Globus pallidus (tissue), 1 donor: ENCODE data around the gene KCP.
"Not testable (repeated sequence)": the region's sequence is repeated elsewhere in the genome, so short reads cannot be mapped to it uniquely, and the experiment has no call there.

Experiments used
- DNase-seq: peaks from one replicate; pipeline ENCODE4 v3.0.0-alpha.2; 2015; ENCODE audit warnings: low spot score

Gene KCP

DNA sequence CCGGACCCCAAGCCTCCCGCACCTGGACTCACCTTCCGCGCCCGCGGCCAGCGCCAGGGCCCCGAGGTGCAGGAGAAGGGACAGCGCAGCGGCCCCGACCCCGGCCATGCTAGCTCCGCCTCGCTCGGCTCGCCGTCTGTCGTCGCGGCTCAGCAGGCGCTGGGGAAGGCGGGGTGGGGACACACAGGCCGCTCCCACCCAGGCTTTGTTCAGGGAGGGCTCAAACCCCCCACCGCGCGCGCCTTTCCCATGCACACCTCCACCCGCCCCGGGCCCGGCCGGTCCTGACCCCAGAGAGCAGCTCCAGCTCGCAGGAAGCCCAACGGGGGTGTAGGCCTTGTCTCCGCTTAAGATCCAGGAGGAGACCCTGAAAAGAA is at the start of gene KCP:
TSS of gene KCP (minus strand) at position 141 of the 377 bp plus-strand sequence. CDS start at position 108, 33 bp downstream.
- DNase-seq: no peak

DNA sequence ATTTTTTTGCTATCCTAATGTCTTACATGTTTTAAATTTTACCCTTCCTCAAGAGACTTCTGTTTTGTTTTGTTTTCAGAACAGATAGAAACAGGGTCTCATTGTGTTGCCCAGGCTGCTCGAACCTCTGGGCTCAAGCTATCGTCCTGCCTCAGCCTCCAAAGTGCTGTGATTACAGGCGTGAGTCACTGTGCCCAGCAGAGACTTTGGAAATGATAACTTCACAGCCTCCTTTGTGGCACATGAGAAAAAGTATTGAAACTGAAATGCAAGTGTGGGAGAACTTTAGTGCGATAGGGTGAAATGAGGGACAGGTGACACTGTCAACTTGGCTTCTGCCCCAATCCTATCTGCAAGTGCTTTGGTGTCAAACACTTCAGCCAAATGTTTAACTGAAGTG is 48.8 kb upstream of the KCP start:
- DNase-seq: no peak

DNA sequence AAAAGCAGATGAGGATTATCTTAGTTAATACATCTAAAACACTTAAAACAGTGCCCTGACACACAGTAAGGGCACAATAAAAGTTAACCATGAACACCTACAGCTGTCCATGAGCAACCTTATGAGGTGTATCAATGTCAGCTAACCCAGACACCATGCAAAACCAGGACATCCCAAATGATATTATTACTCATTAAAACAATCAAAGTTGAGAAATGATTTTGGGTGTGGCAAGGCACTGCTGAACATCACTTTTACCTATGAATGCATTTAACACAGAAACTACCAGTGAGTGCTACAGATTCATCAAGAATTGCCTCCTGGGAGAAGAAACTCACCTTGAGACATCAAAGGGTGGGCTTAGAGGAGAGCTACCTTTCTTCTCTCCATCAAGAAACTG is 45.5 kb upstream of the KCP start:
- DNase-seq: no peak

DNA sequence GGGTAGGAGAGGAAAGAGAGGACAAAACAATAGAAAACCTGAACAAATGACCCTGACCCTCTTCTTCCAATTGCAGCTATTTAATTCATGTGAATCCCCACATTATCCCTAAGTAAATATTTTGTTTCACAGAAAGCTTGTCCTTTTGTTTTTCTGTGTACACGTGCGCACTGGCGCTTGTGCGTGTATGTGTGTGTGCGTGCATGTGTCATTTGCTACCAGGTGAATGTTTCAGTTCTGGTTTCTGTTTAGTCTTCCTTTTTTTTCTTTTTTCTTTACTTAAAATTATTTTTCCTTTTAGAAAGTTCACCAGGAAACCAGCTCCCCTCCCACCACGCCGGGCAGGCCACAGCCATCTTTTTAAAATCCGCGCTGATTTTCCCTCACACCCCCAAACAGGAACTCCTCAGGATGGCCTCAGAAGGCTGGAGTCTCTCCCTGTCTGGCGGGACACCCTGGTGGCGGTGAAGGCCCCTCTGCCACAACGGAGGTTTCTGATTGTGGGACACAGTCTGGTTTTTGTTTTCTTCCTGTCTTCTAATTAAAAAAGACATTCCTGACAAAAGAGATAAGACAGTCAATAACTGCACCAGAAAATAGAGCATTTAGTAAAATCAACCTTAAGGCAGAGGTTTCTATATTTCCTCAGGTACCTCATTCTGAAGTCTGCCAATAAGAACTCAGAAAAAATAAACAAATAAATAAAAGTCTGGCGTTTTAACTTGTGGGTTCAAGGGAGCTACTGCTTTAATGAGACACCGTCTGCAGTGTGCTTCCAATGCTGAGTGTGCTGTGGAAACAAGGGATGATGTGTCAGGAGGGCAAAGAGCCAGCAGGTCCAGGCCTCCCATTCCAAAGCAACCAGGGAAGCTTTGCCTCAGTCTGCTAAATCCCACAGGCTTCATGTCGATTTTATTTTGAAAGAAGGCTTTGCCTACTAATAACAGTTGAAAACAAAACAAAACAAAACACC is 44.6 kb upstream of the KCP start:
- peak; percentile 11 for DNase-seq

DNA sequence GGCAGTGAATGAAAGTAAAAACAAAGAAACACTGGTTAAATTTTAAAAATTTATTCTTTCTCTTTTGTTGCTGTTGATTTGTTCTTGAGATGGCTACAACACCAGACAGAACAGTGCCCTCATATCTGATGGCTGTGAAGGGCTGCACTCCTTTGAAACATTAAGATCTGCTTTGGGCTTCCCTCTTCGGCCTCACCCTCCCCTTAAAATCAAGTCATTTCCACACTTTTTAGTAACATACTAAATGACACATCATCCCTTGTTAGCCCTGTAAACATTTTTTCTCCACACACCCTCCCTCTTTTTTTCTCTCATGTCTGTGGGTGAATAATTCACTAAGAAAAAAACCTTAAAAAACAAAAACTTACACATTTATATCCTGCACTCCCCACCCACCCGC is 43.6 kb upstream of the KCP start:
- DNase-seq: no peak

DNA sequence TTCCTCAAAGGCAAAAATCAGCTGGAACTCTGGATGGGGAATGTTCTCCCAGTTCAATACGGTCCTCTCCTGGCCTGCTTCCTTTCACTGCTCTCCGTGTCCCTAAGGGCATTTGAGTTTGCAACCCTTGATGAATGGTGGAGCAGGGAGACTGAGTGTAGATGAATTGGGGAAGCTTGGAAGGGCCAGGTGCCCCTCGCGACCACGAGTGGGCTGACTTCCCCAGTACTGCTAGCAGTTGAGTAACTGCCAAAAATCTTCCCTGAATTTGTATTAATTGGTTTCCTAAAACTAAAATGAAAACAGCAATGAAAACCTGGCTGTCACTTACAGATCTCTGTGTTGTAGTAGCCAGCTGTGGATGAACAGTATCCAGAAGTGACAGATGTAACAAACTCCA is 40.8 kb upstream of the KCP start:
- no peak for DNase-seq

DNA sequence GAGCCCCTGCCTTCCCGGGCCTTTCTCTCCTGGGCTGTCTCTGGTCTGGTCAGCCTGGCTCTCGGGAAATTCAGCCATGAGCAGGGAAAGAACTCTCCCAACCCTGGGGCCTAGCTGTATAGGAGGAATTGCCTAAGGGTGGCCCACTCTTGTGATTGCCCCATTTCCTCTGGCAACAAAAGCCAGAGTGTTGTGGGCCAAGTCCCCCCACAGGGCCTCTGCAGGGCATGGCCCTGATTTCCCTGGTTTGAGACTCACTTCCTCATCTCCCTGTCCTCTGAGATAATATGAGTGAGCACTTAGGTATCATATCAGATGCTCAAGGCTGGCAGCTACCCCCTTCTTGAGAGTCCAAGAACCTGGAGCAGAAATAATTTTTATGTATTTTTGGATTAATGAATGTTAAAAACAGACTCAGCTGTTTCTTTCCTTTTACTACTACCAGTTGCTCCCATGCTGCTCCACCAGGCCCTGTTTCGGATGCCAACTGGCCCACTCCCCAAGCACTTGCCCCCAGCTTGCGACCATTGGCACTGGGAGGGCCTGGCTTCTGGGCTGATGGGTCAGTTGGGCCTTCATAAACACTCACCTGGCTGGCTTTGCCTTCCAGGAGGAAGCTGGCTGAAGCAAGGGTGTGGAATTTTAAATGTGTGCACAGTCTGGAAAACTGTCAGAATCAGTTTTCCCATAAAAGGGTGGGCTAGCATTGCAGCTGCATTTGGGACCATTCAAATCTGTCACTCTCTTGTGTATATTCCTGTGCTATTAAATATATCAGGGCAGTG is 38.7 kb upstream of the KCP start:
- DNase-seq: peak; percentile 27

DNA sequence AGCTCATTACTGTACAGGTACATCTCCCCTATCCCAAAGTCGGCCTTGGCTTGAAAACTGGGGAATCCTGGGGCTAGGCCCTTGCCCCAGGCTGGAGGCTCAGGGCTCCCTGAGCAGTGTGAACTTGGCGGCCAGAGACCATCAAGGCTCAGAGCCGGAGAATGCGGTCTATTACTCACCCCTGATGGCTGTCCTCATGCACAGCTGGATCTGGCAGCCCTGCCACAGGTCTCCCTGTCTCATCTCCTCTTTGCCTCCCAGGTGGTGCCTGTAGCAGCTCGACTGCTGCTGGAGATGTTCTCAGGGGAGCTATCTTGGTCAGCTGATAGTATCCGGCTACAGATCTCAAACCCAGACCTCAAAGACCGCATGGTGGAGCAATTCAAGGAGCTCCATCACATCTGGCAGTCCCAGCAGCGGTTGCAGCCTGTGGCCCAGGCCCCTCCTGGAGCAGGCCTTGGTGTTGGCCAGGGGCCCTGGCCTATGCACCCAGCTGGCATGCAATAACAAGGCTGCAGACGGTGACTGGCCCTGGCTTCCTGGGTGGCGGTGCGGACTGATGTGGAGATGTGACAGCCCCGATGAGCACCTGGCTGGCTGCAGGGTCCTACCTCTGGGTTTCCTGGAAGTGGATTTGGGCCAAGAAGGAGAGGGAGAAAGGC is 37.9 kb upstream of the KCP start:
- DNase-seq: no peak

DNA sequence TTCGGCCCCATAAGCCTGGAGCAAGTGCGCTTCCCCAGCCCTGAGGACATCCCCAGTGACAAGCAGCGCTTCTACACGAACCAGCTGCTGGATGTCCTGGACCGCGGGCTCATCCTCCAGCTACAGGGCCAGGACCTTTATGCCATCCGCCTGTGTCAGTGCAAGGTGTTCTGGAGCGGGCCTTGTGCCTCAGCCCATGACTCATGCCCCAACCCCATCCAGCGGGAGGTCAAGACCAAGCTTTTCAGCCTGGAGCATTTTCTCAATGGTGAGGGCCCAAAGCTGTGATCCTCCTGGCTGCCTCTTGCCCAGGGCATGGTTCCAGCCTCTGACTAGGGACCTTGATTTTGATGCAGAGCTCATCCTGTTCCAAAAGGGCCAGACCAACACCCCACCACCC is 37.3 kb upstream of the KCP start:
- DNase-seq: no peak

DNA sequence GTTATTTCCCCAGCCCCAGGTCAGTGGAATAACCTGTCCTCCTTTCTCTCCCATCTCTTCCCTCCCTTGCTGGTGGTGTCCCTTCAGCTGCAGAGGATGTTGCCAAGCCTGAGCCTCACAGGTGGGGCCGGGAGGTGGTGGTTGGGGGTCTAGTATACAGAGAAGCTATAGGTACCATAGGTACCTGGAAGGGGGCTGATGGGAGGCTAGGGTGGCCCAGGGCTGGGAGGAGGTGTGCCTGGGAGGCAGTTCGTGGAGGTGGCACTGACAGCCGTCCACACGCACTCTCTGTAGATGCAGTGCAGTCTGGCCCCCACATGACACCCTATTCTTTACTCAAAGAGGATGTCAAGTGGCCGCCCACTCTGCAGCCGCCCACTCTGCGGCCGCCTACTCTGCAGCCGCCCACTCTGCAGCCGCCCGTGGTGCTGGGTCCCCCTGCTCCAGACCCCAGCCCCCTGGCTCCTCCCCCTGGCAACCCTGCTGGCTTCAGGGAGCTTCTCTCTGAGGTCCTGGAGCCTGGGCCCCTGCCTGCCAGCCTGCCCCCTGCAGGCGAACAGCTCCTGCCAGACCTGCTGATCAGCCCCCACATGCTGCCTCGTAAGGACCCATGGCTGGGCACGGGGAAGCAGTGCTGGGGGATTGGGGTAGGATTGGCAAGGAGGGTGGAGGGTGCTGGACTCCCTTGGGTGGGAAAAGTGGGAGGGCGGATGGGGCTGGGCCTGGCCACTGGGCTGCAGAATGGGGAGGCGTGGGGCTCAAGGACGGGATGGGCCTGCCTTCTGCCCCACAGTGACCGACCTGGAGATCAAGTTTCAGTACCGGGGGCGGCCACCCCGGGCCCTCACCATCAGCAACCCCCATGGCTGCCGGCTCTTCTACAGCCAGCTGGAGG is 36.7 kb upstream of the KCP start:
- no peak for DNase-seq

DNA sequence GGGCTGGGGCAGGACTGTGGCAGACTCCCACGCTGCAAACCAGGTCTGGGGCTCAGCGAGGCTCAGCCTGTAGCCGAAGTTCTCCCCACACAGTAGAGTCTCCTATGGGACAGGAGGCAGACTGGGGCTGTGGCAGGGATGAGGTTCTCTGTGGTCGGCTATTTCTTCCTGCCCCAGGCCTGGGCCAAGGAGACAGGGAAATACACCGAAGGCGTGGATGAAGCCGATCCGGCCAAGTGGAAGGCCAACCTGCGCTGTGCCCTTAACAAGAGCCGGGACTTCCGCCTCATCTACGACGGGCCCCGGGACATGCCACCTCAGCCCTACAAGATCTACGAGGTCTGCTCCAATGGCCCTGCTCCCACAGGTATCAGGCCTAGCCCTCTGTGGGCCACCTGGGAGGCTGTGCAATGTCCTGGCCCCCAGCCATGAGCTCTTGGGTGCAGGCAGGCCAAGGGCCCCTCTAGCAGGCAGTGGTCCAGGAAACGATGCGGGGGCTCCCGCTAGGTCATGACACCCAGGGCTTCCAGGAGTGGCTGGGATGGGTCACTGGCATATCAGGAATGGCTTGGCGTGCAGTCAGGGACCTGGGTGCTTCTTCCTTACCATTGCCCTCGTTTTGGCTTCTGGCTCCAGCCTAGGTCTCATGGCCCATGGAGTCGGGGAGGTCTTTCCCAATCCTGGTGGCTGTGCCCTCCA is 35.3 kb upstream of the KCP start:
- DNase-seq: no peak

DNA sequence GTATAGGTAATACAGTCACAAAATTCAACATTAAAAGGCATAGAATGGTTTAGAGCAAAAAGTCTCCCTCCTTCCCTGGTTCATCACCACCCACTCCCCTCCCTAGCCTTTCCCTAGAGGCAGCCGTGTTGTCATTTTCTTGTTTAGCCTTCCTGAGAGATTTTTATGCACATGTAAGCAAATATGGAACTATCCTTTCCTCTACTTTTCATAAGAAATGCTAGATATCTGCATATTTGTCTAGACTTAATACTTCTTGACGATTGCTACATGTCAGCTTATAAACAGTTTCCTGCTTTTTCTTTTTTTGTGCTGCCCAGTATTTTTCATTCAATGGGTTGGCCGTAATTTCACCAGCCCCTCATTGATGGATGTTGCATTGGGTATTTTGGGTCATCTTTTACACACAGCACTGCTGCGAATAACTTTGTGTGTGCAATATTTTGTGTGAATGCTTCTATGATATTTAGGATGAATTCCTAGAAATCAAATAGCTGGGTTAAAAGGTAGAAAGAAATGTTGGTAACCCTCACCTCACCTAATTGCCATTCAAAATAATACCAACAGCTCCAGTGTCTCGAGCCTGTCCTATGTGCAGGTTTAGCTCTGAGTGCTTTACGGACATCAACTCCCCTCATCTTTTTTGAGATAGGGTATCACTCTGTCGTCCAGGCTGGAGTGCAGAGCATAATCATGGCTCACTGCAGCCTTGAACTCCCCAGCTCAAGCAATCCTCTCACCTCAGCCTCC is 34.2 kb upstream of the KCP start:
- DNase-seq: no peak

DNA sequence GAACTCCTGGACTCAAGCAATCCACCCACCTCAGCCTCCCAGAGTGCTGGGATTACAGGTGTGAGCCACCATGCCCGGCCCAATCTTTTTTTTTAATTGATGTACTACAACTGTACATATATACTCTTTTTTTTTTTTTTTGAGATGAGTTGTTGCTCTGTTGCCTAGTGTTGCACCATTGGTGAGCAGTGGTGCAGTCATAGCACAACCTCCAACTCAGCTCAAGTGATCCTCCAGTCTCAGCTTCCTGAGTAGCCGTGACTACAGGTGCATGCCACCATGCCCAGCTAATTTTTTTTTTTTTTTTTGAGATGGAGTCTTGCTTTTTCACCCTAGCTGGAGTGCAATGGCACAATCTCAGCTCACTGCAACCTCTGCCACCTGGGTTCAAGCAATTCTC is 32.7 kb upstream of the KCP start:
- not testable (repeated sequence) for DNase-seq

DNA sequence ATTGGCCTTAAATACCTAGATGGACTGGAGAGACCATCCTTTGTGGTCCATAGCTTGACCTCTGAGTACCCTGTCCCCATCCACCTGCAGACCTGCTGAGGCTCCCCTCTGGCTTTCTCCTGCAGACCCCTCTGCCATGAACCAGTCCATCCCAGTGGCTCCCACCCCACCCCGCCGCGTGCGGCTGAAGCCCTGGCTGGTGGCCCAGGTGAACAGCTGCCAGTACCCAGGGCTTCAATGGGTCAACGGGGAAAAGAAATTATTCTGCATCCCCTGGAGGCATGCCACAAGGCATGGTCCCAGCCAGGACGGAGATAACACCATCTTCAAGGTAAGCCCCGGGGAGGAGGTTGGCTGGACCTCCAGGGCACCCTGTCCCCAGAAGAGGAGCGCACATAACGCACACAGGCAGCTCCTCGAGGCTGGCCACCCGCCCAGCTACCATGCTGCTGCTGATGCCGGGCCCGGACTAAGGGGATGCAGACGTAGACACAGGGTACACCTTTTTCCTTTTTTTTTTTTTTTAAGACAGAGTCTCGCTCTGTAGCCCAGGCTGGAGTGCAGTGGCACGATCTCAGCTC is 31.5 kb upstream of the KCP start:
- DNase-seq: no peak

DNA sequence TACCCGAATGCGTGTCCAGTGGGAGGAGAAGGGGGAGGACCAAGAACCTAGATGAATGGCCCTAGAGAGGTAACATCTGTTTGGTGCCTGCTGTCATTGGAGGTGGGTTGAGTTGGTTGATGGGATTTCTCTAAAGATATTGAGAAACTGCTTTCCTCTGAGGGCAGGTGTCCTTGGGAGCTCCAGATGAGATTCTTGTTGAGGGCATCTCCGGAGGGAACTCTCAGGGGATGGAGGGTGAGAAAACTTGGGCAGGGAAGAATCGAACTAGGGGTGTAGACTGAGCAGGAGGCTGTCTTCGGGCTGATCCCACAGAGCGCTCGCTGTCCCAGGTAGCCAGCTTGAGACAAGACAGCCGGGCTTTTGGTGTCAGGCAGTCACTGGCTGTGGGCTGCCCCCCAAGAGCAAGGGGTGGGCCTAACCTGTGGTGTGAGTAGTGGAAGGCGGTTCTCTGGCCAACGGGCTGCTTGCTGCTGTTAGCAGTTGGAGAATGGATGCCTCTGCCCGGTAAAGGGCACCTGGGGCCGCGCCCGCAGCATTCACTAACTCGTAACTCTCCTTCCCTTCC is 30.9 kb upstream of the KCP start:
- no peak for DNase-seq

DNA sequence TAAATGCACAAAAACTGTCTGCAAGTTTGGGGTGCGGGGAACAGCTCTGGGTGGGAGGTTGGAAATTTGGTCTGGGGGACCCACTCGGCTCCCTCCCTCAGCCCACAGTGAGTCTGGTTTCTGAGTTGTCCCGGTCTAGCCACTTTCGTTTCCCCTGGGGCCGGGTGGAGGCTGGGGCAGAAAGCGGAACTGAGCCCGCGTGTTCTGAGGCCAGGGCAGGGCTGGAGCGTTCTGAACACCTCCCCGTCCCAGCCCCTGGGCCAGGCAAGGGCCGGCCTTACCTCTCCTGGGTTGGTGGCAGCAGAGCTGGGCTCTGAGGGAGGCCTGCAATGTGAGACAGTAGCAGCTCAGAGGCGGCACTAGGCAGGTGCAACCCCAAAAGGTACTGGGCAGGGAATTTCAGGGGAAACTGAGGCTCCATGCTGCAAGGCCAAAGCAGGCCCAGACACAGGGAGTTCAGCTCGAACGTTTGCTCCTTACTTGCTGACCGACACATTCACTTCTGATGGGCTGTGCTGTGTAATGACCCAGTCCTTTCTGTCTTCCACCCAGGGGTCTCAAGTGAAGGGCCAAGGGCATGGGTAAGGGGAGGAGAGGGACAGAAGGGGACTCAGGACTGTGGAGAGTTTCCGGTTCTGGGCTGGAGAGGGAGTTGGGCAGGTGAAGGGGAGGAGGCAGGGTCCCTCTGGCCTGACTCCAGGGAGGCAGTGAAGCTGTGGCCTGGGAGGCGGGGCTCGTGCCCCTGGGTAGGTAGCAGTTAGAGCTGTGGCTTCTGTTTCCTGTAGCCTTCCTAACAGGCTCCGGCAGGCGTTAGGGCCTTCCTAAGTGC is 30.2 kb upstream of the KCP start:
- peak; percentile 51 for DNase-seq

DNA sequence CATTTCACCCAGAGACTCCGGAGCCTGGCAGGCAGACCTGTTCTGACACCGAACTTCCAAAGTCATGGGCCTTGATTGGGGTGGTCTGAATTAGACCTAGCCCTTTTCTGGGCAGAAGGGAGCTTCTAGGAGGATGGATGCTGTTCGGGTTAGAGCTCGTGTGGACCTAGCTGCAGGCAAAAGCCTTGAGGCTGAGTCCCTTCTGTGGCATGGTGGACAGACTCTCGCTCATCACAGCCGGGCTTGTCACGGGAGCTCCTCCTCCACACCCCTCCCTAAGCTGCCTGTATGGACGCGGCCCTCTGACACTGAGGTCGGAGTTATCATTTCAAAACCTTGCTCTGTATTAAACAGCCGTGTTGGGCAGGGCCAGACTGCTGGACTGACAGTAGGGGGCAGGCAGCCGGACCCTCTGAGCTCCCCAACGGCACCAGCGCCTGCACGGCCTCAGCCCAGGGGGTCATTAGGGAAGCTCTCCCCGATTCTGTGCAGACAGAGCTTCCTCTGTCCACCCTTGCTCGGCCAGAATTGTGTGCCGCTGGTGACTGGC is 29.4 kb upstream of the KCP start:
- DNase-seq: no peak
